ENCODE results near the gene GDF2.

GRCh38 chr10:47319784-47320183, 2.5 kb upstream of the GDF2 start:
- TF ChIP-seq POLR2A (IDR thresholded peaks at IDR 0.05) (no peak), CTCF (IDR thresholded peaks at IDR 0.05) (no peak)

Measured in esophagus squamous epithelium (tissue), 4 donors.